Lower leg skin (tissue), 3 donors: Measurements from ENCODE around the gene B4GALT6.

Experiments used
- CTCF ChIP-seq, 3 donors: fragments of 450-650 bp; IDR thresholded peaks; one replicate each; pipeline ENCODE4 v1.5.1; 2016; ENCODE audit warnings: antibody characterized with exemption in 3 of 3, mild to moderate bottlenecking in 3 of 3, moderate library complexity in 2 of 3
- POLR2A ChIP-seq, 2 donors: fragments of 450-650 bp; IDR thresholded peaks; one replicate each; pipeline ENCODE4 v1.6.1; 2016 to 2017; ENCODE audit warnings: antibody characterized with exemption in 2 of 2, mild to moderate bottlenecking in 1 of 2, moderate library complexity in 1 of 2

- TF ChIP-seq POLR2A (IDR thresholded peaks at IDR 0.05) = no peak
- no peak for TF ChIP-seq CTCF (IDR thresholded peaks at IDR 0.05)
Measured at GRCh38 chr18:31695989-31696388, 11.6 kb upstream of the B4GALT6 start.
